Caco-2 (cell line): ENCODE measurements around the gene CFAP69. TPM values are rescaled to one million over a fixed set of nuclear protein-coding genes. Genes with fewer than 3 reads are reported as not detected.

Source experiments
- BruUV-seq: library from RNA; stranded (reverse); fragments of 400-500 nt; replicated peaks from 2 replicates; lab custom pipeline; 2021; lab: Mats Ljungman, UMichigan
- CTCF ChIA-PET: fragments of 300-600 bp; sonication (Branson Sonifier 250); formaldehyde crosslinking; loops from one replicate; lab custom pipeline; 2022; ENCODE audit warnings: antibody characterized with exemption; lab: Charles Lee
- POLR2A ChIA-PET: fragments of 300-600 bp; sonication (Branson Sonifier 250); formaldehyde crosslinking; loops from one replicate; lab custom pipeline; 2022; ENCODE audit warnings: antibody characterized with exemption; lab: Charles Lee
- DNase-seq, 2 experiments: peaks; one replicate each; pipeline versions ENCODE4 v3.0.0 to v3.0.0-alpha.2; 2020 to 2022
- H3K27me3 ChIP-seq: replicated peaks from 2 replicates; pipeline ENCODE4 v1.6.0; 2011; ENCODE audit warnings: low read length; ENCODE audit not compliant: control insufficient read depth, insufficient read depth
- H3K36me3 ChIP-seq: 2 replicates; pipeline ENCODE4 v1.5.1; 2011; ENCODE audit warnings: low read length; ENCODE audit not compliant: control insufficient read depth, insufficient read depth
- H3K4me1 ChIP-seq: fragments of 250-450 bp; sonication (Bioruptor Pico); 2 replicates; pipeline ENCODE4 v1.5.1; 2020; ENCODE audit warnings: mild to moderate bottlenecking
- H3K4me3 ChIP-seq: 2 replicates; pipeline ENCODE4 v1.5.1; 2011; ENCODE audit warnings: low read depth, mild to moderate bottlenecking, control low read depth, low read length
- H3K9me3 ChIP-seq: fragments of 250-450 bp; sonication (Bioruptor Pico); 2 replicates; pipeline ENCODE4 v1.5.1; 2020; ENCODE audit warnings: mild to moderate bottlenecking, moderate library complexity
- H3K27ac Mint-ChIP-seq: one replicate; pipeline ENCODE4 v1.8.0; 2022; ENCODE audit warnings: mixed read lengths; ENCODE audit not compliant: unreplicated experiment
- H3K27me3 Mint-ChIP-seq: one replicate; pipeline ENCODE4 v1.8.0; 2022; ENCODE audit warnings: mixed read lengths; ENCODE audit not compliant: insufficient read depth, unreplicated experiment
- H3K36me3 Mint-ChIP-seq: one replicate; pipeline ENCODE4 v1.8.0; 2022; ENCODE audit warnings: mild to moderate bottlenecking, mixed read lengths; ENCODE audit not compliant: insufficient read depth, unreplicated experiment
- H3K4me1 Mint-ChIP-seq: one replicate; pipeline ENCODE4 v1.8.0; 2022; ENCODE audit warnings: low read depth, mixed read lengths; ENCODE audit not compliant: unreplicated experiment
- H3K4me3 Mint-ChIP-seq: one replicate; pipeline ENCODE4 v1.8.0; 2022; ENCODE audit warnings: mild to moderate bottlenecking, moderate library complexity, mixed read lengths; ENCODE audit not compliant: unreplicated experiment
- H3K9me3 Mint-ChIP-seq: one replicate; pipeline ENCODE4 v1.8.0; 2022; ENCODE audit warnings: mixed read lengths; ENCODE audit not compliant: unreplicated experiment
- CTCF ChIP-seq, 2 experiments: fragments of 200-600 bp in 1 of 2; IDR thresholded peaks; 1 replicate in 1 of 2; 2 replicates in 1 of 2; pipeline versions ENCODE4 v1.5.1 to v1.8.0; 2011 to 2022; ENCODE audit warnings: antibody characterized with exemption in 1 of 2, control low read depth in 1 of 2, inconsistent platforms in 1 of 2, low read depth in 1 of 2, low read length in 1 of 2, mild to moderate bottlenecking in 1 of 2, moderate library complexity in 1 of 2; ENCODE audit not compliant: insufficient read depth in 1 of 2, severe bottlenecking in 1 of 2, unreplicated experiment in 1 of 2
- intact Hi-C: fragments of 100-400 bp; cut with micrococcal nuclease; formaldehyde crosslinking; loops from one replicate; pipeline ENCODE4 v1.10.0; 2022; ENCODE audit not compliant: unreplicated experiment
- total RNA-seq: library from RNA; stranded (reverse); gene quantifications from 2 replicates; pipeline ENCODE4 v1.2.3, GENCODE V29; 2022

Gene CFAP69
- total RNA-seq, 1 experiment from 2014 or later: 4.8 TPM

DNA sequence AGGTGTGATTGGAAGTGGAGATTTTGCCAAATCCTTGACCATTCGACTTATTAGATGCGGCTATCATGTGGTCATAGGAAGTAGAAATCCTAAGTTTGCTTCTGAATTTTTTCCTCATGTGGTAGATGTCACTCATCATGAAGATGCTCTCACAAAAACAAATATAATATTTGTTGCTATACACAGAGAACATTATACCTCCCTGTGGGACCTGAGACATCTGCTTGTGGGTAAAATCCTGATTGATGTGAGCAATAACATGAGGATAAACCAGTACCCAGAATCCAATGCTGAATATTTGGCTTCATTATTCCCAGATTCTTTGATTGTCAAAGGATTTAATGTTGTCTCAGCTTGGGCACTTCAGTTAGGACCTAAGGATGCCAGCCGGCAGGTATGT lies 19.8 kb upstream of the CFAP69 start:
- DNase-seq: no peak
- no peak overlapping the region for H3K4me3 ChIP-seq
- H3K9me3 Mint-ChIP-seq: no peaks in the 10 kb centered on the region
- ChIA-PET CTCF (no interaction called here), POLR2A (no interaction called here)
- BruUV-seq: no TSS peak
- H3K4me3 Mint-ChIP-seq: no peak overlapping the region
- no peaks in the 10 kb centered on the region for H3K36me3 ChIP-seq
- H3K27me3 Mint-ChIP-seq: no peaks in the 10 kb centered on the region
- H3K36me3 Mint-ChIP-seq: no peaks in the 10 kb centered on the region
- H3K9me3 ChIP-seq: 0 out of 2 replicates have a peak, but pooled peaks cover 2% of the 10 kb centered on the region
- H3K4me1 Mint-ChIP-seq: peaks cover 7% of the 10 kb centered on the region
- H3K4me1 ChIP-seq: peaks cover 16% of the 10 kb centered on the region
- TF ChIP-seq CTCF (IDR thresholded peaks at IDR 0.05; ENCODE audit: insufficient read depth in 1 of 2, low read depth in 1 of 2, low read length in 1 of 2, severe bottlenecking in 1 of 2, unreplicated experiment in 1 of 2): no peak
- H3K27me3 ChIP-seq: no peaks in the 10 kb centered on the region
- no peak overlapping the region for H3K27ac Mint-ChIP-seq
- intact Hi-C loops: no loop called here

DNA sequence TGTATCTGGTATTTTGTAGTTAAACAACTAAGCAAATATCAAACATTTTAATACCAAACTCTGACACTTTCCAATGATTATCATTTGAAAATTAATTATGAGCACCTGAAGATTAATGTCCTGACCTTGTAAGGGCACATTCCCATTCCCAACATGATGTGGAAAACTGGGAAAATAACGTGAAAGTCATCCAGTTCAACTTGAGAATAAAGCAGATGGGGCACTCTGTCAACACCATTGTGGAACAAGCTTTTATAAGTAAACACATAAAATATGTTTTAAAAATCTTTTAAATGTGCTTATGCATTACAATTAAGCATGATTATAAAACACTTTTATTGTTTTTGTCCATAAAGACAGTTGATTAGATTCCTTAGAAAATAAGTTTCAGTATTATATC lies 19.4 kb upstream of the CFAP69 start:
- intact Hi-C loops: no loop called here
- no peak overlapping the region for H3K4me3 ChIP-seq
- Mint-ChIP-seq H3K27me3 (no peaks in the 10 kb centered on the region), H3K27ac (no peak overlapping the region), H3K9me3 (no peaks in the 10 kb centered on the region), H3K4me3 (no peak overlapping the region), H3K4me1 (peaks cover 7% of the 10 kb centered on the region), H3K36me3 (no peaks in the 10 kb centered on the region)
- ChIA-PET POLR2A (no interaction called here), CTCF (no interaction called here)
- no peak for TF ChIP-seq CTCF (IDR thresholded peaks at IDR 0.05; ENCODE audit: insufficient read depth in 1 of 2, low read depth in 1 of 2, low read length in 1 of 2, severe bottlenecking in 1 of 2, unreplicated experiment in 1 of 2)
- H3K27me3 ChIP-seq: no peaks in the 10 kb centered on the region
- no peaks in the 10 kb centered on the region for H3K36me3 ChIP-seq
- DNase-seq: no peak
- no TSS peak for BruUV-seq
- H3K9me3 ChIP-seq: 0 out of 2 replicates have a peak, but pooled peaks cover under 1% of the 10 kb centered on the region
- H3K4me1 ChIP-seq: peaks cover 16% of the 10 kb centered on the region

GRCh38 chr7:90227259-90227658 lies 17.7 kb upstream of the CFAP69 start:
- Mint-ChIP-seq H3K36me3 (no peaks in the 10 kb centered on the region), H3K9me3 (no peaks in the 10 kb centered on the region), H3K27ac (no peak overlapping the region), H3K27me3 (no peaks in the 10 kb centered on the region), H3K4me3 (no peak overlapping the region), H3K4me1 (peaks cover 7% of the 10 kb centered on the region)
- peaks cover 16% of the 10 kb centered on the region for H3K4me1 ChIP-seq
- no peaks in the 10 kb centered on the region for H3K27me3 ChIP-seq
- CTCF ChIA-PET: no interaction called here
- no peaks in the 10 kb centered on the region for H3K9me3 ChIP-seq
- POLR2A ChIA-PET: no interaction called here
- intact Hi-C loops: no loop called here
- no peak for DNase-seq
- no peaks in the 10 kb centered on the region for H3K36me3 ChIP-seq
- H3K4me3 ChIP-seq: no peak overlapping the region
- TF ChIP-seq CTCF (IDR thresholded peaks at IDR 0.05; ENCODE audit: insufficient read depth in 1 of 2, low read depth in 1 of 2, low read length in 1 of 2, severe bottlenecking in 1 of 2, unreplicated experiment in 1 of 2): no peak
- BruUV-seq: no TSS peak
